Medulla oblongata (tissue), 1 donor: ENCODE measurements around the gene SMARCC1.

Source experiments
- DNase-seq: peaks from one replicate; pipeline ENCODE4 v3.0.0-alpha.2; 2015; ENCODE audit errors: extremely low spot score

Gene SMARCC1

GRCh38 chr3:47542471-47543173 lies 239.1 kb downstream of the SMARCC1 start:
- DNase-seq: peak; percentile 86

DNA sequence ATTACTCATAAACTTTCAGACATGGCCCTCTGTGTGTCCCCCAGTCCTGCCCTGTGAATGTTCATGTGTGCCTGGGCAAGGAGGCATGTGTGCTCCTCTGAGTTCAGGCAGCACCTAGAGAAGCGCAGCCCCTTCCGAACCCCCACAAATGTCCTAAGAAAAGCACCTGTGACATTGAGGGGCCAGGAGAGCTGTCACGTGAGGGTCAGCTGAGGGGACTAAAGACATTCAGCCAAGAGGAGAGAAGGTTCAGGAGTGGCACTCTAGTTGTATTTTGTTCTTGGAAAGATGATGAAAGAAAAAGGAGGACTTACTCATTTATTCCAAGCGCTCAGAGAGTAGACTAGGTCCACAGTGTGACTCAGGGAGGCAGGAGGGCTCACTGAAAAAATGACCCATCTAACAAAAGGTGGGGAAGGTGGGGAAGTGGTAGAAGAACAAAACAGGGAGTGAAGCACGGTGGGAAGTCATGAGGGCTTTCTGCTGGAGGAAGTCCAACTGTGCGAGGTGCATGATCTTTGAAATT lies 240.0 kb downstream of the SMARCC1 start:
- DNase-seq: no peak

- DNase-seq: no peak
Measured at GRCh38 chr3:47540281-47540680, 241.4 kb downstream of the SMARCC1 start.

DNA sequence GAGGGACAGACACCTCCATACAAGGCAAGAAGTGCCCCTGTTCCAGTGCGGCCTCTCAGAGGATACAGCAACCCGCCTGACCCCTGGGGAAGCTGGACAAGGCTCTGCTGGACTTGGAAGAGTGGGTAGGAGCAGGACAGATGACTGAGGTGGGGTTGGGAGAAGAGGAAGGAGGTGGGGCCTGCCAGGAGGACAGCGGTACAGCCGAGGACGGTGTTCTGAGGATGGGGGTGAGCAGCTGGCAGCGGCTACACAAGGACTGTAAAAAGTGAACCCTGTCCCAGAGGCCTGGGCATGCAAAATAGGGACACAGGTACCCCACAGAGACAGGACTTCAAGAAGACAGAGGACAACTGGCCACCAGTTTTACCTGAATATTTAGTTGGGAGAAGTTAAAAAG lies 244.7 kb downstream of the SMARCC1 start:
- DNase-seq: no peak

- DNase-seq: peak; percentile 50
Measured at GRCh38 chr3:47536221-47536891, 245.3 kb downstream of the SMARCC1 start.
